ENCODE measurements around the gene PRSS16.

The PRSS16 gene

DNA sequence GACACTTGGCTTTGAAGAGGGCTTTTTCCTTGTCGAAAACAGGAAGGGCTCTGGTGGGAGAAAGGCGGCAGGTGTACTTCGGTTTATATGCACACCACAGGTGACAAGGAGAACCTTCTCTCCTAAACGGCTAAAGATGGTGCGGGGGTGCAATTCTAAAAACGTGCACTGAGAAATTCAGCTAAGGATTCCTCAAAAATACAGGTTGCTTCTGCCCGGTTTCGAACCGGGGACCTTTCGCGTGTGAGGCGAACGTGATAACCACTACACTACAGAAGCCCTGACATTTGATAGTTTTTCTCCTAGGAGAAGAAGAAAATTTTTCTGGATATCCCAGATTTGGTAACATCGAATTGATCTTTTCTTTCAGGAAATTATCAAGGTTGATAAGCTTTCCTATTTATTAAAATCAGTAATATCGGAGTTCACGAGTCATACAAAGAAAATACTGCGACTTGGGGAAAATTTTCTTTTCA lies 32.6 kb downstream of the PRSS16 start:
- DNase-seq: peak; percentile 67
- in situ Hi-C loops (cut with MboI; ENCODE audit: low pct_unique_long_range_greater_than_20kb, low sequenced_read_pairs): no loop called here

DNA sequence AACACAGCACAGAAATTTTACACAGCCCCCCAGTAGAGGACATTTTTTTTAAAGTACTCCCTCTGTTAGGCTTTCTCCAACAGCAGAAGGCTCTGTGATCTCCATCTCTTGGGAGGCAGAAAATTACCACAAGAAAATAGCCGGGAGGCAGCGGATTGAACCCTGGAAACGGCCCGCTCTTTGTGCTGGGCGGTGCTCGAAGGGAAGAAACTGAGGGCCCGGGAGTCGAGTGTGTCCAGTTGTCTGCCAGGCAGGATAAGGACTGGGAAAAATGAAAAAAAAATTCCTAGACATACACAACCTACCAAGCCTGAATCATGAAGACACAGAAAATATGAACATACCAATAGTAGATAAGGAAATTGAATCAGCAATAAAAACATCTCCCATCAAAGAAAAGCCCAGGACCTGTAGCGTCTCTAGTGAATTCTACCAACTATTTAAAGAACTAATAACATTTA lies 33.1 kb downstream of the PRSS16 start:
- in situ Hi-C loops (cut with MboI; ENCODE audit: low pct_unique_long_range_greater_than_20kb, low sequenced_read_pairs): no loop called here
- no peak for DNase-seq

DNA sequence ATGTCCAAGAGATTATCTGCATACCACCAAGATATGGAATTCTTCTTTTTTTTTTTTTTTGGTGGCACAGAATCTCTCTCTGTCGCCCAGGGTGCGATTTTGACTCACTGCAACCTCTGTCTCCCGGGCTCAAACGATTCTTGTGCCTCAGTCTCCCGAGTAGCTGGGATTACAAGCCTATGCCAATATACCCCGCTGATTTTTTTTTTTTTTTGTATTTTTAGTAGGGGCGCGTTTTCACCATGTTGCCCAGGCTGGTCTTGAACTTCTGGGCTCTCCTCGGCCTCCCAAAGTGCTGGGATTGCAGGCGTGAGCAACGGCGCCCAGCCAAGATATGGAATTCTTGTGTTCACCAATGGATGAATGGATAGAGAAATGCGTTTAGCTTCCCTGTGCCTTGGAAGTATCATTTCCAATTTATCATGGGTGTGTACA lies 33.6 kb downstream of the PRSS16 start:
- DNase-seq: peak; percentile 35
- in situ Hi-C loops (cut with MboI; ENCODE audit: low pct_unique_long_range_greater_than_20kb, low sequenced_read_pairs): no loop called here

DNA sequence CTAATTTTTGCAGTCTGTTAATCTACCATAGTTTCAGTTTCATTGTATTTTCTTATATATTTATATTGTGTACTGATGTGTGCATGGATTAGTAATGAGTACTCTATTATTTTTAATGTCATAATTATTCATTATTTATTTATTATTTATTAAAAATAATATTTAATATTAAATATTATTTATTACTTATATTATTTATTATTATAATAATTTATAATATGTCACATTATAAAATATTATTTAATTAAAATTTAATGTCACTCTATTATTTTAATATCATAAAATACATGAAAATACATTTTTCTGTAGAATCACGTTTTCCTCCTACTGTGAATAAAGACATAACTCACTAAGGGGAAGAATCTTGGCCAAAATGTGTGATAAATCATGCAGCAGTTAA lies 34.1 kb downstream of the PRSS16 start:
- in situ Hi-C loops (cut with MboI; ENCODE audit: low pct_unique_long_range_greater_than_20kb, low sequenced_read_pairs): no loop called here
- DNase-seq: no peak

DNA sequence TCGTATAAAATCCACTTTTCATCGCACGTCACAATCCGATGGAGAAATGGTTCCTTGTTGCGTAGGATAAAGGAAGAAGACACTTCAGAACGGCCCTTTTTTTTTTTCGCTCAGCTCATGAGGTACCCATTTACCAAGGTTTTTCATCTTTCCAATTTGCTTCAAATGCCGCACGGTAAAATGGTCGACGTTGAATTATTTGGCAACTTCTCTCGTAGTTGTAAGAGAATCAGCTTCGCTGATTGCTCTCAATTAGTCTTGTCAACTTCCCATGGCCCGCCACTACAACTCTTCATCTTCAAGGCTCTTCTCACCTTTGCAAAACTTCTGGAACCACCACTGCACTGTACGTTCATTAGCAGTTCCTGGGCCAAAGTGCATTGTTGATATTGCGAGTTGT lies 35.8 kb downstream of the PRSS16 start:
- DNase-seq: no peak
- in situ Hi-C loops (cut with MboI; ENCODE audit: low pct_unique_long_range_greater_than_20kb, low sequenced_read_pairs): no loop called here

DNA sequence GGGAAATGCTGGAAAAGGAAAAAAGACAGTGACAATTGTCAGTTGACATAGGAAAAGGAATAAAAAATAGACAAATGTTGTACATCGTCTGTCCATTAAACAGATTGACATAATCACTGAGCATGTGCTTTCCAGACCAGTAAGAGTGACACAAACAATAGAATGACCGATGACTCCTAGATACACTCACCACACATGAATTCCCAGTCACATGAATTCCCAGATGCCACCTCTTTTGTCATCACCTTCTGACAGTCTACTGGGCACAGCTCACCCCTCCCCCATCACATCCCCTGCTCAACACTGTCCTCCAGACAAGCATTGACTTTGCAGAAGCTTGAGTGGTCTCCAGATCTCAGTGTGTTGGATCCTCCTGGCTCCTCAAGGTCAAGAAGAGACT lies 38.6 kb downstream of the PRSS16 start:
- in situ Hi-C loops (cut with MboI; ENCODE audit: low pct_unique_long_range_greater_than_20kb, low sequenced_read_pairs): no loop called here
- DNase-seq: no peak

DNA sequence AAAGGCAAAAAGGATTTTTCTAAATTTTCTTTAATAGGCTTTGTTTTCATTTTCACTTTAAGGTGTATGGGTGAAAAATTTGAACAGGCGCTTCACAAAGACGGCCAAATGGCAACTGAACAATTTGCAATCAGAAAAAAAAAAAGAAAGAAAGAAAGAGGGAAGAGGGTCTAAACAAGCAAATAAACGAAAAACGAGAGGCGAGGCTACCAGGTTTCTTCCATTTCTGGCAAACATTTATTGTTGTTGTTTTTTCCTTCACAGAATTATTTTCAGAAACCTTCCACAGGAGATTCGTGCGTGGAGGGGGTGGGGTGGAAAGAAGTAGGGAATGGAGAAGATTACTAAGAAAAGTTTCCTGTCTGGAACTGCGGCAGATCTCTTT lies 40.2 kb downstream of the PRSS16 start:
- in situ Hi-C loops (cut with MboI; ENCODE audit: low pct_unique_long_range_greater_than_20kb, low sequenced_read_pairs): no loop called here
- no peak for DNase-seq

DNA sequence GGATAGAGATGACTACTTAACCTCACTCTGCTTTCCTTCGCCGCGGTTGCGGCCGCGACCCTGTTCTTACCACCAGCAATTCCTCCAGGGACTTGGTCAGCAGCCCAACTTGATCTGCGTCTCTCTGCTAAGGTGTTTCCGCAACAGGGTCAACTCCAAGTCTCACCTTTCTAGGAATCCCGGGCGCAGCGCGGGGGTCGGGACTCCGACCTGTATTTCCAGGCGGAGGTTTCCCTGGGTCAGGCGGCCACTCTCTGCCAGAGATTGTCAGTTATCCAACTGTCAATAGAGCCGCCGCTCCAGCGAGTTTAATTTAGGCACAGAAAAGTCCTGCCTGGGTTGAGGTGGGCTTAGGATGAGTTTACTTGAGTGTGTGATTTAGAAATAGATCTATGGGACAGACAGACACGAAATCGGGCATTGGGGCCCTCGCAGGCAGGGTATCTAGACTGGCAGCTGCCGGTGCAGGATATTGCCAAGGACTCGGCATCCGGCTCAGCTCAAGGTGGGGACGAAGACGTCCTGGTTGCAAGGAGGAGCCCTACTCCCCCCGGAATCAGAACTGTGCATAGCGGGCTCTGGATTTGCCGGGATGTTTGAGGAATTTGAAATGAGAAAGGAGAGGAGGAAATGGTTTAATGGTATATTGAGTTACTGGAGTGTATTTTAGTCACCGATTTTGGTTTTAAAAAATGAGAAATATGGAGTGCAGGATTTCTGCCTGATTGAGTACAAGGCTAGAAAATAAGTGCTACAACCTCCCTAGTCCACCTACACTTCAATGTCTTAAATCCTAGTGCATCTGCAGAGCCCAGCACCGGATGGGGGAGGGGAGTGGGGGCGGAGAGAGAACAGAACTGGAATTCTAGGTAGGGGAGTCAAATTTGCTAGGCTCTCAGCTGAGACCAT lies 40.9 kb downstream of the PRSS16 start:
- in situ Hi-C loops (cut with MboI; ENCODE audit: low pct_unique_long_range_greater_than_20kb, low sequenced_read_pairs): no loop called here
- DNase-seq: no peak

DNA sequence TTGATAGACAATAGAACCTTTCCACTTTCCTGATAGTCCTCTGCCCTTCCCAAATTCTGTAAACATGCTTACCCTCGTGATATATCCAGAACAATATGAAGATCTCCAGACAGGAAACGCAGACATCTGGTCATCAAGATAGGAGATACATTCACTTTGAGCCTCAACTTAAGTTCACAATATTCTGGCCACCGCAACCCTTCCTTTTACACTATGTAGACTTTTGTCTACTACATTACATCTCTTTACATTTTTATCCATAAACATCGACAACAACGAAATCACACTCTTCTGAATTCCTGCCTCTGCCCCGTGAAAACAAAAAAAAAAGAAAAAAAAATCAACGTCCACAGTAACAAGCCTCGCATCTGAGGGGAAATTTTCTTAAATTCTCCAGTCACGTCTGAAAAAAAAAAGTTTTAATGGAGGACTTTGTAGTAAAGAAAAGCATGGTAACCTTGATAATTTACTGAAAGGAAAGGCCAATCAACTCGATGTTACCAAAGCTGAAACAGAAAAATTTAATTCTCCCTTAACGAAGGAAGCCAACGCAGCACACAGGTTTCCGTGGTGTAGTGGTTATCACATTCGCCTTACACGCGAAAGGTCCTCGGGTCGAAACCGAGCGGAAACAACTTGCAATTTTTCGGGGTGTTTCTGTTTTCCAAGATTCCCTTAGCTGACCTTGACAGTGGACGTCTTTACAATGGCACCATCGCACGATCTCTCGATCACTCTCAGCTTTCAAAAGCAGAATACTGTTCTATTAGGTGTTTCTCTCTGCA lies 42.8 kb downstream of the PRSS16 start:
- no peak for DNase-seq
- in situ Hi-C loops (cut with MboI; ENCODE audit: low pct_unique_long_range_greater_than_20kb, low sequenced_read_pairs): no loop called here

DNA sequence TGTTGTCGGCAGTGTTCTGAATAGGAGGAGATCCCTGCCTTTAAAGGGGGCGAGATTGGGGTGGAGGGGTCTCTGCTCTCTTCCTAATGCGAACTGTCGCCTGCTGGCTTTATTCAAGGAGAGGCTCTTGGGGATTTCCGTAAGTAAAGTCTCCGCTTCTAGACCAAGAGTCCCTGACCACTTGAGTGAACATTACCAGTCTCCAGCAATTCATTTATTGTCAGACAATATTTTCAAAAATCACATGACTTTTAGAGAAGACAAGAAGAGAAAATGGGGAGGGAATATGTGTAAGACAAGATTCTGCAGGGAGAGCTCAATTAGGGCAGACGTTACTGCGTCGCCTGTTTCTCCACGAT lies 43.3 kb downstream of the PRSS16 start:
- no peak for DNase-seq
- in situ Hi-C loops (cut with MboI; ENCODE audit: low pct_unique_long_range_greater_than_20kb, low sequenced_read_pairs): no loop called here

DNA sequence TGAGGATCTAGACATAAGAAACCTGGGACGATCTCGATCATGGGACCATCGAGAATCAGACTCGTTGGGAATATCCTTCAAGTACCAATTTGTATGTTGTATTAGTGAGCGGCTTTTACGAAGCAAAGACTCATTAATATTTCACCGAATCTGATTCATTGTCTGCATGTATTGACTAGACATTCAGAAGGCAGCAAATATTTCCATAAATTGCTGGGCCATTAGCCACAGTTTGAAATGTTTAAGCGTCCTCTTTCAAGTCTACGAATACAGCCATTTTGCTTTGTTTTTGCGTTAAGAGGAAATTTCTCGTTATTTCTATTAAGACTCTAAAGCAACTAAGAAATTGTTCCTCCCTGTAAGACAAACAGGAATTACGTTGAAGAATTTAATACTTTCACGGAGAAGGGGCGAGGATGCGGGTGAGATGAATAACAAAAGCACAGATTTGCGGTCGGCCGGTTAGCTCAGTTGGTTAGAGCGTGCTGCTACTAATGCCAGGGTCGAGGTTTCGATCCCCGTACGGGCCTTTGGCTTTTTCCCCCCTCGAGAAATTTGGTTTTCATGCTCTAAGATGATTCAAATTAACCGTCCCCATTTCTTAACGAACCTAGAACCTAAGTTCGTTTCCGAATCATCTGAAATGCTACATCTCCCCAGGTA lies 46.1 kb downstream of the PRSS16 start:
- no peak for DNase-seq
- in situ Hi-C loops (cut with MboI; ENCODE audit: low pct_unique_long_range_greater_than_20kb, low sequenced_read_pairs): no loop called here

DNA sequence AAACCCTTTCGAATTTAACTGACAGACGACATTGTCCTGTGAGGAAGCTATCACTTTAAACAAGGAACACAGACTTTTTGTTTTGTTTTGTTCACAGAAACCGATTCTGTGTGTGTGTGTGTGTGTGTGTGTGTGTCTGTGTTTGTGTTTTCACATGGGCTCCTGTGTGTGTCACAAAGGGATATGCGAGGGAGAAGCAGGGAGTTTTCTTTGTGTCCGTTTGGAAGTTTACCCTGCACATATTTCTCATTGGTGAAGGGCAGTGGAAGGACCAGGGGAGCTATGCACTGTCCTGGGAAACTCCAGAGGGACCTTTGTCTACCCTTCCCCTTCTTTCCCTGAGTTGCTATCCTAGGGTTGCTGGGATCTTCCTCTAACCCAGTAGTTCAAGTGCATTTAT lies 46.9 kb downstream of the PRSS16 start:
- DNase-seq: no peak
- in situ Hi-C loops (cut with MboI; ENCODE audit: low pct_unique_long_range_greater_than_20kb, low sequenced_read_pairs): no loop called here

DNA sequence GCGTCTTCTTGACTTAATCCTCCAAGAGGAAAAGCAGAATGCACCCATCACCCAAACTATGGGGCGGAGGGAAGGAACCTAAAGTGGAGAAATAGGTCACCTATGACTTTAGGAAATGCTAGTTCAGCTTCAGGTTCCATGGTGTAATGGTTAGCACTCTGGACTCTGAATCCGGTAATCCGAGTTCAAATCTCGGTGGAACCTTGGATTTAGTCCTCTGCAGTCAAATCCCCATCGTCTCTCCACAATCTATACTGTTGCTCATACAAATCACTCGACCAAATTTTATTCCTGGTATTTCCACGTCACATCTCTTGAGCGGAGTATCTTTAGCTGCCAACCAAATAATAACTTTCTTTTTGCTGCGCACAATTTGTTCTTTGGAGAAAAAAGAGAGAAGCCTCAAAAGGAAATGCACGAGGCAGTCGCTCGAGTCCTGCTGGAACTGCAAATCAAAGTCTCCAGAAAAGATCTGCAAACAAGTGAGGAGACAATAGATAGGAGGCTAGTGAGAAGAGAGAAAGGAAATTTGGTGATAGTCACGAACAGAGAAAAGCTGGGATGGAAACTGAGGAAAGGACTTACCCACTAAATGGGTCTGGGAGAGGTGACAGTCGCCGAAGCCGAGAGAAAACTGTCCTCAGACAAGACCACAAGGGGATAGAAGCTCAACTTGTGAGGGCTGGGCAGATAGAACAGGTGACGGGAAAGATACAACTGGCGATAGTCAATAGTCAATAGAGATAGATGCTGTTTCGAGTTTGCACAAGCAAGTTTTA lies 48.0 kb downstream of the PRSS16 start:
- in situ Hi-C loops (cut with MboI; ENCODE audit: low pct_unique_long_range_greater_than_20kb, low sequenced_read_pairs): no loop called here
- DNase-seq: no peak

DNA sequence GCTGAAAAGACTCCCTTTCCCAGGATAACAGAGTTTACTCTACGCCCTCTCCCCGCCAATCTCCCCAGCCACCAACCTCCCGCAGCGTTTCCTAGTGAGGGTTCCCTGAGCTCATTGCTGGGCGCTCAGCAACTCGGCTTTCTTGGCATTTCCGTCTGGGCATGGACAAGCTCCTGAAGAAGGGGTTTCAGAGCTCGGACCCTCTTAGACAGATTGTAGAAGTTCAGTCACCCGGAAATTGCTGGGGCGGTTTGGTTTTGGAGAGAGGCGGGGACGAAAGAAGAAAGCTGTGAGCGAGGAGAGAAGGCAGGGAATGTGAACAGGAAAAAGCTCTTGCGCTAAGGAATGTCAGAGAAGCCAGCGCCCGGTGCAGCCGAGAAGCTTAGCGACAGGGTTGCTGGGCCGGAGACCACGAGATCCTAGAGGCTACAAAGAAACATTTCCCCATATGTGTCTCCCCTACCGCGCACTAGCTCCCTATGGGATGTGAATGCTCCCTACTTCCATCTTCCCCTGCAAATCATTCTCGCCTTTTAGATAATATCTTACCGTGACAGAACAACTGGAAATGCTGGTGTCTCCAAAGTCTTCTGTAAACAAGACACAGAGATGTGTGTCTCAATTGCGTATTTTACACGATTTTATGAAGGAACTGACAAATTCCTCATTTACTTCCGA lies 48.7 kb downstream of the PRSS16 start:
- in situ Hi-C loops (cut with MboI; ENCODE audit: low pct_unique_long_range_greater_than_20kb, low sequenced_read_pairs): no loop called here
- no peak for DNase-seq

DNA sequence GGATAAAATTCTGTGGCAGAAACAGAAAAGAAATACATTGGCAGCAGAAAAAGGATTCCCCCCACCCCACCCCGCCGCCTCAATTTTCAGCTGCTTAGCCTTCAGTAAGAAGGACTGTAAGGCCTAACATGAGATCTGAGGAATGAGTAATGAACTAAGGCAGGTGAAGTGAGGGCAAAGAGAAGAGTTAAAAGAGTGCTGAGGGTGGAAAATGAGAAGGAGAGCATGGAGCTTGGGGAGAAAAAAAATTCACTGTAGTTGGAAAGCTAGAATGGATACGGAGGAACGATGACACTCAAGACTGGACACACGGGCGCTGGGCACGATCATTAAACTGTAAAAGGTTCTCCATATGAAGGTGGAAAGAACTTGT lies 50.0 kb downstream of the PRSS16 start:
- no peak for DNase-seq
- in situ Hi-C loops (cut with MboI; ENCODE audit: low pct_unique_long_range_greater_than_20kb, low sequenced_read_pairs): no loop called here

DNA sequence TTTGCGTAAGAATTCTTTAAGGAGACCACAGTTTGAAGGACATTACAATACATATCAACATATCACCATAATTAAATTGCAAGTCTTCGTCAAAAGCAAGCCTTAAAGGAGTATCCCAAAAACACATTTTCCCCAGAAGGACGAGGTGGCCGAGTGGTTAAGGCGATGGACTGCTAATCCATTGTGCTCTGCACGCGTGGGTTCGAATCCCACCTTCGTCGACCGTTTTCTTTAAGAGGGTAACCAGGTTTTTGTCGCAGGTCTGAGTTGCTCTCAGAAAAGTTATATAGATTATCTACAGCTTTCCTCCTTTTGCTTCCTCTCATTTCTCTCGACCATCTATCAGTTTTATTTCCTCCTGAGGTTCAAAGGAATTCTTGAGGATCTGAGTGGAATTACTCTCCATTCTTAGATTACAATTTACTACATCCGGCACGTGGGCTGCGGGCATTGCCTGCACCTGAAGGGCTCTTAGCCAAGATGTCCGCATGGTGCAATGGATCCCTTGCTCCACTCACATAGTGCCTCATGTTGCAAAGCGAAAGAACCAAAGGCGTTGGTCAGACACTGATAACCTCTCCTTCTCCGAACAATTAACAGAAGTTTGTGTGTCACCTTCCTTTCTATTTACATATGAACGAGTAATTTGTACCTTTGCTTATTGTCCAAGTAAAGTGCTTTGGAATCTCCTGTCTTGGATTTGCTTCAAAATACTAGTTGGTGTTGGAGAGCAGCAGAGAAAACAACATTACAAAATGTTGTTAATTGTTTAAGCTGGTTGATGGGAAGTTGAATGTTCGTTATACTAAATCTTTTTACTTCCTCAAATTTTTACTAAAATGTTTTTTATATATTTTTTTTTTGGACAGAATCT lies 50.6 kb downstream of the PRSS16 start:
- DNase-seq: no peak
- in situ Hi-C loops (cut with MboI; ENCODE audit: low pct_unique_long_range_greater_than_20kb, low sequenced_read_pairs): no loop called here

DNA sequence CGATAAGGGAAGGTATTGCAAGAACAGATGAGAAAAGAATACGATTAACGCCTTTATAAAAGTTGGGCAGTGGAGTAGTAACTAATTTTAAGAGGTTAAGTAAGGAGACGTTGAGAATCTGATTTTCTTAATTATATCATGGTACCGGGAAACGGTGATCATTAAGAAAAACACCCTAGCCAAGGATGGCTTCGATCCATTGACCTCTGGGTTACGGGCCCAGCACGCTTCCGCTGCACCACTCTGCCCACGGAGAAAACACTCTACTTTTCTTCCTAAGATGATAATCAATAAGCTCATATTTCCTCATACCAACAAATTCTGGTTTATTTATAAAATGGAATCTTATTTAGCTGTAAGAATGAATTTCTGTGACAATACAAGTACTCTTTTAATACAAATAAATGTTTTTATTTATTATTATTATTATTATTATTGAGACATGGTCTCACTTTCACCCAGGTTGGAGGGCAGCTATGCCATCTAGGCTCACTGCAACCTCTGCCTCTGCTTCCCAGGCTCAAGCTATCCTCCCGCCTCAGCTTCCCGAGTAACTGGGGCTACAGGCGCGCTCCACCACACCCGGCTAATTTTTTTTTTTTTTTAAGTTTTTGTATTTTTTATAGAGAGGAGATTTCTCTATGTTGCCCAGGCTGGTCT lies 56.2 kb downstream of the PRSS16 start:
- DNase-seq: no peak
- in situ Hi-C loops (cut with MboI; ENCODE audit: low pct_unique_long_range_greater_than_20kb, low sequenced_read_pairs): no loop called here

All from KBM-7 (cell line).